Activated CD8-positive, alpha-beta T cell treated with anti-CD3 and anti-CD28 coated beads for 36 hours (primary cell): Measurements from ENCODE around the gene EIPR1. TPM values are rescaled to one million over a fixed set of nuclear protein-coding genes. Genes with fewer than 3 reads are reported as not detected.

Experiments
- ATAC-seq: fragments of 200-7000 bp; cut with Tn5 transposase; one replicate; pipeline ENCODE4 v1.10.0; 2021; ENCODE audit warnings: mild to moderate bottlenecking, moderate library complexity
- CTCF ChIA-PET: fragments of 350-600 bp; sonication (Branson Sonifier 250); formaldehyde crosslinking; loops from one replicate; lab custom pipeline; 2021; ENCODE audit warnings: antibody characterized with exemption; lab: Charles Lee
- POLR2A ChIA-PET: fragments of 350-600 bp; sonication (Branson Sonifier 250); formaldehyde crosslinking; loops from one replicate; lab custom pipeline; 2021; ENCODE audit warnings: antibody characterized with exemption; lab: Charles Lee
- DNase-seq: peaks from one replicate; pipeline ENCODE4 v3.0.0-alpha.2; 2020
- H3K27ac Mint-ChIP-seq: one replicate; pipeline ENCODE4 v1.8.0; 2021; ENCODE audit warnings: mild to moderate bottlenecking, mixed read lengths
- H3K27me3 Mint-ChIP-seq: one replicate; pipeline ENCODE4 v1.8.0; 2021; ENCODE audit warnings: mixed read lengths
- H3K36me3 Mint-ChIP-seq: one replicate; pipeline ENCODE4 v1.8.0; 2021; ENCODE audit warnings: low read depth, mixed read lengths
- H3K4me1 Mint-ChIP-seq: one replicate; pipeline ENCODE4 v1.8.0; 2021; ENCODE audit warnings: low read depth, mixed read lengths
- H3K4me3 Mint-ChIP-seq: one replicate; pipeline ENCODE4 v1.8.0; 2021; ENCODE audit warnings: mild to moderate bottlenecking, moderate library complexity, mixed read lengths
- H3K9me3 Mint-ChIP-seq: one replicate; pipeline ENCODE4 v1.8.0; 2021; ENCODE audit warnings: mixed read lengths
- intact Hi-C: fragments of 100-400 bp; cut with micrococcal nuclease; formaldehyde crosslinking; loops from one replicate; pipeline ENCODE4 v1.10.0; 2022
- total RNA-seq, 2 experiments: library from RNA; stranded (reverse); gene quantifications; one replicate each; pipeline ENCODE4 v1.2.3, GENCODE V29; 2021
- TF ChIP-seq, protein P1 (sequence below): fragments of 200-600 bp; IDR thresholded peaks from one replicate; pipeline ENCODE4 v1.8.0; 2022; ENCODE audit warnings: antibody characterized with exemption, mild to moderate bottlenecking

Gene EIPR1
- total RNA-seq, 2 experiments from 2014 or later = 38.4 to 39.1 TPM

- no peaks in the 10 kb centered on the region for H3K9me3 Mint-ChIP-seq
- CTCF ChIA-PET = no interaction called here
- intact Hi-C loops = no loop called here
- no peak overlapping the region for H3K27ac Mint-ChIP-seq
- H3K36me3 Mint-ChIP-seq = peaks cover 11% of the 10 kb centered on the region
- H3K4me1 Mint-ChIP-seq = no peaks in the 10 kb centered on the region
- POLR2A ChIA-PET = no interaction called here
- ATAC-seq = no peak
- no peak overlapping the region for H3K4me3 Mint-ChIP-seq
- TF ChIP-seq, protein P1, sequence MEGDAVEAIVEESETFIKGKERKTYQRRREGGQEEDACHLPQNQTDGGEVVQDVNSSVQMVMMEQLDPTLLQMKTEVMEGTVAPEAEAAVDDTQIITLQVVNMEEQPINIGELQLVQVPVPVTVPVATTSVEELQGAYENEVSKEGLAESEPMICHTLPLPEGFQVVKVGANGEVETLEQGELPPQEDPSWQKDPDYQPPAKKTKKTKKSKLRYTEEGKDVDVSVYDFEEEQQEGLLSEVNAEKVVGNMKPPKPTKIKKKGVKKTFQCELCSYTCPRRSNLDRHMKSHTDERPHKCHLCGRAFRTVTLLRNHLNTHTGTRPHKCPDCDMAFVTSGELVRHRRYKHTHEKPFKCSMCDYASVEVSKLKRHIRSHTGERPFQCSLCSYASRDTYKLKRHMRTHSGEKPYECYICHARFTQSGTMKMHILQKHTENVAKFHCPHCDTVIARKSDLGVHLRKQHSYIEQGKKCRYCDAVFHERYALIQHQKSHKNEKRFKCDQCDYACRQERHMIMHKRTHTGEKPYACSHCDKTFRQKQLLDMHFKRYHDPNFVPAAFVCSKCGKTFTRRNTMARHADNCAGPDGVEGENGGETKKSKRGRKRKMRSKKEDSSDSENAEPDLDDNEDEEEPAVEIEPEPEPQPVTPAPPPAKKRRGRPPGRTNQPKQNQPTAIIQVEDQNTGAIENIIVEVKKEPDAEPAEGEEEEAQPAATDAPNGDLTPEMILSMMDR = no peak
- no peak for DNase-seq
- no peaks in the 10 kb centered on the region for H3K27me3 Mint-ChIP-seq
Observed at GRCh38 chr2:3193443-3194330, 183.9 kb downstream of the EIPR1 start.

DNA sequence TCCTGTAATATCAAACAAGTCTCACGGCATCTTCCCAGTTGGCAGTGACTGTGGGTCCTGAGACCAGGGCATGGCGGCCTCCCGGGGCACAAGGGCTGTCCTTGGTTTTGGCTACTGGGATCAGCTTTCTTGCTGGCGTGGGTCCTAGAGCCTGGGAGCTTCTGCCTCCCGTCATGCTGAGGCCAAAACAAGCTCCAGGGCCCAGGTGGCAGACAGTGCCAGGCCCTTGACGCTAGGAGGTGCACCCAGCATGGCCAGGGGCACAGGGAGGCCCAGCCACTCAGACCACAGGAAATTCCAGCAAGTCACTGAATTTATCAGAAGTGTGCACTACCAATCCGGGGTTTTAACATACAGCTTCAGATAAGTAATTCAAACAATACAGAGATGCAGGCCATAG is 184.7 kb downstream of the EIPR1 start:
- Mint-ChIP-seq H3K36me3 (peaks cover 11% of the 10 kb centered on the region), H3K9me3 (no peaks in the 10 kb centered on the region), H3K27ac (no peak overlapping the region), H3K4me1 (no peaks in the 10 kb centered on the region), H3K4me3 (no peak overlapping the region), H3K27me3 (no peaks in the 10 kb centered on the region)
- ATAC-seq = no peak
- intact Hi-C loops = no loop called here
- TF ChIP-seq, protein P1 = no peak
- no peak for DNase-seq
- ChIA-PET POLR2A (interaction anchor here (0.6 kb wide), 1 partner anchor 13 kb away, joined by 3 read pairs; no protein-coding TSS in a partner anchor), CTCF (no interaction called here)

DNA sequence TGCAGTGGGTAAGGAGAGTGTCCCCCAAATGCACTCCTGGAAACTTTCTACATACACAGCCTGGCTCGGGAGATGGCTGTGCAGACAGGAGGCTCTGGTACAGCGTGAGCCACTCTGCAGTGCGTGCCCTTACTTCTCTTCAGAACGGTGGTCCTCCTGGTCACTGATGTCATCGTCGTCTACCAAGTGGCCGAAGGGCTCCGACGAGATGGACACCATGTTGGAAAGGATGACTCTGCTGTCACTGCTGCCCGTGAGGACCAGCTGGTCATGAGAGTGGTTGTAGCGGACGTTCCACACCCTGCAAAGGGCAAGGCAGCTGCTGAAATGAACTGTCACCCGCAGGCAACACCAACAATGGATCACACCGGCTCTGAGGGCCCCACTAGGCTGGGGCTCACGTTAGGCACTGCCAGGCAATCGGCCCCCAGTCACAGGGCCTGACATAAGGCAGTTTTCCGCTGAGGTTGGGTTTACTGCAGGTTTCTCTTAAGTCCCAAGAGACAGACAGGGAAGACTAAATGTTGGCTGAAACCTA is 185.3 kb downstream of the EIPR1 start:
- Mint-ChIP-seq H3K4me1 (no peaks in the 10 kb centered on the region), H3K27me3 (no peaks in the 10 kb centered on the region), H3K27ac (no peak overlapping the region), H3K36me3 (peaks cover 11% of the 10 kb centered on the region), H3K9me3 (no peaks in the 10 kb centered on the region), H3K4me3 (no peak overlapping the region)
- DNase-seq (no peak), ATAC-seq (no peak)
- ChIA-PET CTCF (interaction anchor here (0.6 kb wide), 1 partner anchor 1341 kb away, joined by 3 read pairs; no protein-coding TSS in a partner anchor), POLR2A (interaction anchor here (0.6 kb wide), 1 partner anchor 14 kb away, joined by 3 read pairs; no protein-coding TSS in a partner anchor)
- intact Hi-C loops = no loop called here
- TF ChIP-seq, protein P1 = no peak

GRCh38 chr2:3189961-3190360 is 187.7 kb downstream of the EIPR1 start:
- TF ChIP-seq, protein P1 = no peak
- Mint-ChIP-seq H3K4me1 (no peaks in the 10 kb centered on the region), H3K27me3 (no peaks in the 10 kb centered on the region), H3K4me3 (no peak overlapping the region), H3K27ac (no peak overlapping the region), H3K36me3 (peaks cover 15% of the 10 kb centered on the region), H3K9me3 (no peaks in the 10 kb centered on the region)
- ChIA-PET CTCF (no interaction called here), POLR2A (no interaction called here)
- ATAC-seq = no peak
- intact Hi-C loops = no loop called here
- DNase-seq = no peak

GRCh38 chr2:3189076-3189591 is 188.5 kb downstream of the EIPR1 start:
- H3K27ac Mint-ChIP-seq = no peak overlapping the region
- no peaks in the 10 kb centered on the region for H3K4me1 Mint-ChIP-seq

More at GRCh38 chr2:3189076-3189591, 188.5 kb downstream of the EIPR1 start:
- no peaks in the 10 kb centered on the region for H3K9me3 Mint-ChIP-seq
- ChIA-PET POLR2A (no interaction called here), CTCF (no interaction called here)
- intact Hi-C loops = no loop called here
- TF ChIP-seq, protein P1 = no peak
- ATAC-seq (no peak), DNase-seq (no peak)
- peaks cover 15% of the 10 kb centered on the region for H3K36me3 Mint-ChIP-seq
- no peaks in the 10 kb centered on the region for H3K27me3 Mint-ChIP-seq
- no peak overlapping the region for H3K4me3 Mint-ChIP-seq
